ENCODE measurements around the gene SP140.
"Not testable (repeated sequence)": the region's sequence is repeated elsewhere in the genome, so short reads cannot be mapped to it uniquely, and the experiment has no call there.

Gene SP140

DNA sequence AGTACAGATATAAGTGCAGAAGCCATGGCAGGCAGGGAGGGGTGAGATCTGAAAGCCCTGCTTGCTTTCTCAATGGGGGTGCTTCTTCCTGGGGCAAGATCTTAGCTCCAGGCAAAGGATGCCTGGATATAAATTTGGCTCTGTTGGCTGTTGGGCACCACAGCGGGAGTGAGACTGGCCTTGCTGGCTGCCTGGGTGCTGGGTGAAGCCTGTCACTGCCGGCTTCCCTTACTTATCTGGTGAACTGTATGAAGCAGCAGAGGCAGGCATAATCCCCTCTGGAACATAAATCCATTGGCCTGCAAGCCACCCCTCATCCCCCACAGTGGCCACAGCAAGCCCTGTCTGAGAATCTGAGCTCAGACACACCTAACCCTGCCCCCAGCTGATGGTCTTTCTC, 74.1 kb downstream of the SP140 start:
- no peak for DNase-seq (ENCODE audit: low read depth, low spot score)
- CTCF ChIA-PET = no interaction called here
- TF ChIP-seq, protein P1, sequence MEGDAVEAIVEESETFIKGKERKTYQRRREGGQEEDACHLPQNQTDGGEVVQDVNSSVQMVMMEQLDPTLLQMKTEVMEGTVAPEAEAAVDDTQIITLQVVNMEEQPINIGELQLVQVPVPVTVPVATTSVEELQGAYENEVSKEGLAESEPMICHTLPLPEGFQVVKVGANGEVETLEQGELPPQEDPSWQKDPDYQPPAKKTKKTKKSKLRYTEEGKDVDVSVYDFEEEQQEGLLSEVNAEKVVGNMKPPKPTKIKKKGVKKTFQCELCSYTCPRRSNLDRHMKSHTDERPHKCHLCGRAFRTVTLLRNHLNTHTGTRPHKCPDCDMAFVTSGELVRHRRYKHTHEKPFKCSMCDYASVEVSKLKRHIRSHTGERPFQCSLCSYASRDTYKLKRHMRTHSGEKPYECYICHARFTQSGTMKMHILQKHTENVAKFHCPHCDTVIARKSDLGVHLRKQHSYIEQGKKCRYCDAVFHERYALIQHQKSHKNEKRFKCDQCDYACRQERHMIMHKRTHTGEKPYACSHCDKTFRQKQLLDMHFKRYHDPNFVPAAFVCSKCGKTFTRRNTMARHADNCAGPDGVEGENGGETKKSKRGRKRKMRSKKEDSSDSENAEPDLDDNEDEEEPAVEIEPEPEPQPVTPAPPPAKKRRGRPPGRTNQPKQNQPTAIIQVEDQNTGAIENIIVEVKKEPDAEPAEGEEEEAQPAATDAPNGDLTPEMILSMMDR (IDR thresholded peaks at IDR 0.05; ENCODE audit: insufficient read depth, low read length, missing control alignments) = no peak
- no peak overlapping the region for H3K4me3 ChIP-seq (ENCODE audit: low read depth, low read length)
- POLR2A ChIA-PET = no interaction called here

DNA sequence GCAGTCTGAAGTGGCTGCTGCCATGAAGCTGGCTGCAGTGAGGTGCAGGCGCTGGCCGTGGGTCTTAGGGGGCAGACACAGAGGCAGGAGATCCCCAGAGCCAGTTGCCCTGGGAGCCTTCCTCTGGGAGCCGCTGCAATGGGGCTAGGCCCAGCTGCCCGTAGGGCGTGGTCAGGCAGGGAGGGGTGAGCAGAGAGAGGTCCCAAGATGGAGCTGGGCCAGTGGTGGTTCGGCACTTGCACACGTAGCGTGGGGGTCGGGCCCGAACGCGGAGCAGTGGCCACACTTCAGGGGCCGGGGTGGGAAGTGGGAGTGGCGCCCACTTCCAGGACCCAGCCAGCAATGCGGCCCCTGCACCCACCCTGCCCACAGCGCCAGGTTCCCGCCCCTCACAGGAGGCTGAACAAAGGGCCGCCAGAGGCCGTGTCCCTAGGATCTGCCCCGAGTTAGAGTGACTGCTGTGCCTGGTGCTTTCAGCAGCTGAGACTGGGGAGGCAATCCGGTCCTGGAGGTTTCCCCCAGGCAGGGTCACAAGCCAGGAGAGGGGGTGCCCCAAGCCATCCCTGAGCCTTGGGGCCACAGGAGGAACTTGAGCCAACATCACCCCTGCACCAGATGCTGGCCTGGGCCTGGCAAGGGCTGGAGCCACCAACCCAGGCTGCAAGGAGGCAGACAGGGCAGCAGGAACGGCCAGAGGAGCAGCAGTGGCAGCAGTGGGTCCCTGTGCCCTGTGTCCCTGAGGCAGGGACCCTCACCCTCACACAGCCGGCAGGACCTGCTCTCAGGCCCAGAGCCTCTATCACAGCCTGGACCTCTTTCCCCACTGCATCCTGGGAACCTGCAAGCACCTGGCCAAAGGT, 80.1 kb downstream of the SP140 start:
- TF ChIP-seq, protein P1 (IDR thresholded peaks at IDR 0.05; ENCODE audit: insufficient read depth, low read length, missing control alignments) = no peak
- POLR2A ChIA-PET = no interaction called here
- CTCF ChIA-PET = no interaction called here
- no peak overlapping the region for H3K4me3 ChIP-seq (ENCODE audit: low read depth, low read length)
- no peak for DNase-seq (ENCODE audit: low read depth, low spot score)

DNA sequence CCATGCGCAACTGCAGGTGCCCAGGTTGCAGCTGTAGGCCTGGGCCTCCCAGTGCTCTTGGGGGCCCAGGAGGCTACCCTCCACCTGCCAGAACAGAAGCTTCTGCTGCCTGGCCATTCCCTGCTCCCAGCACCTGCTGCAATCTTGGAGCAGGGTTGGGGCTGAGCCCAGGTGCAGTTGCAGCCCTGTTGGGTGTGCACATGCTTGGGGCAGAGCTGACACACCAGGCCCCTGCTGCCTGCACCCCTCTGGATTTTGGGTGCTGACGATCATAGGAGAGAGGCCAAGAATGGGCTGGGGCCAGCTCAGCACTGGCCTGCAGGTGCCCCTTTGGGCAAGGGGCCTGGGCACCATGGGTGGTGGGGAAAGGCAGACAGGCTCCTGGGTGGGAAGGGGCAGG, 80.9 kb downstream of the SP140 start:
- TF ChIP-seq, protein P1 (IDR thresholded peaks at IDR 0.05; ENCODE audit: insufficient read depth, low read length, missing control alignments) = no peak
- ChIA-PET CTCF (no interaction called here), POLR2A (no interaction called here)
- no peak for DNase-seq (ENCODE audit: low read depth, low spot score)
- H3K4me3 ChIP-seq (ENCODE audit: low read depth, low read length) = no peak overlapping the region

DNA sequence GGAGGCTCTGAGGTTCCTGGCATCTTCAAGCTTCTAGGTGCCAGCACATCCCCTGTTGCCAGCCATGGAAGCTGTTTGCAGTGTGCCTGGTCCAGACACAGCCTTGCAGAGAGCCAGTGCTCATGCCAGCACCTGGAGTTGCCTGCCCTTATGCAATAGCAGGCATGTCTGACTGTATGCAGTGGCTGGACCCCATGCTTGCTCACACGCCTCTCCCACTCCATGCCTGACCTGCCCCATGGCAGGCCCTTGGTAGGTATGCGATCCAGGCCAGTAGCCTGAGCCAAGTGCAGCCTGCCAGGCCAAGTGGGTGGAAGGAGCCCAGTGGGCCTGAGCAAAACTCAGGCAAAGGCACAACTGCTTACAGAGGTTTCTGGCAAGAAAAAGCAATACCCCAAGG, 81.9 kb downstream of the SP140 start:
- ChIA-PET POLR2A (no interaction called here), CTCF (no interaction called here)
- TF ChIP-seq, protein P1 (IDR thresholded peaks at IDR 0.05; ENCODE audit: insufficient read depth, low read length, missing control alignments) = no peak
- H3K4me3 ChIP-seq (ENCODE audit: low read depth, low read length) = no peak overlapping the region
- no peak for DNase-seq (ENCODE audit: low read depth, low spot score)

DNA sequence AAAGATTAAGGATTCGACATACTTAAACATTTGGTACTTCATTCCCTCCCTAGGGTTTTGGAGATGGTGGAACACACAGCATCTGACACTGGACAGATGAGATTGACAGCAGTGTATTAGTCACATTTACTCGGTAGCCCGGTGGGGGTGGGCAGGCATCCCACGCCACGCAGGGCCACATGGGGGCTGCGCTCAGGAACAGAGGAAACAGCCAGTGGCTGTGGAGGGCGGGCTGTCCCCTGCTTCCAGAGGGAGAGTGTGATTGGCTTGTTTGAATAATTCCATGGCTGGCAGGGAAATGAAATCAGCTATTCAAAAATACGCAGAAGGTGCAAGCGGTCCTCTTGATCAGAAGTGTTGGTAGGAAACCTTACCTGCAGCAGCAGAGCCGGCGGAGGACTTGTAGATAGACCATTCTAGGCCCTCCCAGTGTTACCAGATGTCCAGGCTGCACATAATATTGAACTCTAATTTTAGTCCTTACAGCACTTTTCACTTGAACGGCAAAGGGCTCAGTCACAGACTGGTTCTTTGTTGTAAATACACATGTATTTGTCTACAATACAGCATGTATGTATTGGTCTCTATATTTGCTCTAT, 83.0 kb downstream of the SP140 start:
- TF ChIP-seq, protein P1 (IDR thresholded peaks at IDR 0.05; ENCODE audit: insufficient read depth, low read length, missing control alignments) = no peak
- DNase-seq (ENCODE audit: low read depth, low spot score) = no peak
- CTCF ChIA-PET = no interaction called here
- POLR2A ChIA-PET = no interaction called here
- H3K4me3 ChIP-seq (ENCODE audit: low read depth, low read length) = no peak overlapping the region

DNA sequence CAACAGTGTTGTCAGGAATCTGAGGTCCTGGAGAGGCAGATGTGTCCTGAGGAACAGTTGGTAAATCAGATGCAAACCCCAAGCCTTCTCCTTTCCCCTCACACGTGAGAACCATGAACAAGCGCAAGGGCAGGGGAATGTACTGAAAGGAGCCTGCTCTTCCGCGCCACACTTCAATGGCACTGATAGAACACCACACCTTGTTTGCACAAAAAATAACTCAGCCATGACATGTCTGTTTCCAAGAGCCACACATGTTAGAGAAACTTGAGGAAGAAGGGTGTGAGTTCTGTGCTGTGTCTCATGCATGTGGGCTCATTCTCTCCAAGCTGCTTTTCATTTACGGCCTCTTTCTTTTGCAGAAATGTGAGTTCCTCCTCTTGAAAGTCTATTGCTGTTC, 85.3 kb downstream of the SP140 start:
- CTCF ChIA-PET; POLR2A ChIA-PET; DNase-seq (ENCODE audit: low read depth, low spot score); H3K4me3 ChIP-seq (ENCODE audit: low read depth, low read length): not testable (repeated sequence)

DNA sequence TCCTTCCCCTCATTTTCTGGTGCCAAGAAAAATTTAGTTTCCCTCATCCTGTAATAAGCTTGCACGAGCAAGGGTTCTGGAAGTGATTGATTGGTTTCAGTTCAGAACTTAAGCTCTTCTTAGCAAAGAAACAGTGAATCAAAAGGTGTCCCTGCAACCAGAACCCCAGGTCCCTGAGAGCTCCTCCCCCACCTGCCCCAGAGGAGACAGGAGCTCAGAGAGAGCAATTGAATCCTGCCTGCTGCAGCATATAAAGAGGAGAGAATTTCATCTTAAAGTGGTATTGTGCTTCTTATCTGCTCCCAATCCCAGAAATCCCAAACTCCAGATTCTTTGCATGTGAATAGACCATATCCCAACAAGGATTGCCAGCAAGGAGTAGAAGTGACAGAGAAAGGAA, 86.1 kb downstream of the SP140 start:
- POLR2A ChIA-PET; CTCF ChIA-PET; DNase-seq (ENCODE audit: low read depth, low spot score); H3K4me3 ChIP-seq (ENCODE audit: low read depth, low read length): not testable (repeated sequence)
